ENCODE measurements around the gene DNAI2.

Gene DNAI2

GRCh38 chr17:74329378-74329777 lies 55.3 kb downstream of the DNAI2 start:
- no peak for DNase-seq (ENCODE audit: low read depth)
- TF ChIP-seq CTCF (IDR thresholded peaks at IDR 0.05; ENCODE audit: low read depth, low read length, missing control alignments): no peak
- H3K4me3 ChIP-seq (ENCODE audit: low read depth, low read length): no peak overlapping the region

GRCh38 chr17:74330446-74330845 lies 56.4 kb downstream of the DNAI2 start:
- H3K4me3 ChIP-seq (ENCODE audit: low read depth, low read length): no peak overlapping the region
- no peak for DNase-seq (ENCODE audit: low read depth)
- no peak for TF ChIP-seq CTCF (IDR thresholded peaks at IDR 0.05; ENCODE audit: low read depth, low read length, missing control alignments)

- DNase-seq (ENCODE audit: low read depth): no peak
- TF ChIP-seq CTCF (IDR thresholded peaks at IDR 0.05; ENCODE audit: low read depth, low read length, missing control alignments): no peak
- no peak overlapping the region for H3K4me3 ChIP-seq (ENCODE audit: low read depth, low read length)
Measured at GRCh38 chr17:74332017-74332650, 58.1 kb downstream of the DNAI2 start.

GRCh38 chr17:74332763-74333283 lies 58.8 kb downstream of the DNAI2 start:
- DNase-seq (ENCODE audit: low read depth): no peak

GRCh38 chr17:74334393-74335039 lies 60.5 kb downstream of the DNAI2 start:
- DNase-seq (ENCODE audit: low read depth): no peak
- no peak overlapping the region for H3K4me3 ChIP-seq (ENCODE audit: low read depth, low read length)
- TF ChIP-seq CTCF (IDR thresholded peaks at IDR 0.05; ENCODE audit: low read depth, low read length, missing control alignments): no peak

More at GRCh38 chr17:74332763-74333283, 58.8 kb downstream of the DNAI2 start:
- H3K4me3 ChIP-seq (ENCODE audit: low read depth, low read length): no peak overlapping the region
- TF ChIP-seq CTCF (IDR thresholded peaks at IDR 0.05; ENCODE audit: low read depth, low read length, missing control alignments): no peak

- no peak overlapping the region for H3K4me3 ChIP-seq (ENCODE audit: low read depth, low read length)
- DNase-seq (ENCODE audit: low read depth): no peak
- TF ChIP-seq CTCF (IDR thresholded peaks at IDR 0.05; ENCODE audit: low read depth, low read length, missing control alignments): no peak
Measured at GRCh38 chr17:74335529-74336062, 61.6 kb downstream of the DNAI2 start.
